T-helper 2 cell (primary cell): ENCODE data around the gene PDZK1IP1.
"Not testable (repeated sequence)": the region's sequence is repeated elsewhere in the genome, so short reads cannot be mapped to it uniquely, and the experiment has no call there.

Source experiments
- DNase-seq, 5 experiments: peaks; one replicate each; pipeline versions ENCODE4 v3.0.0 to v3.0.0-alpha.2; 2012 to 2022

Gene PDZK1IP1

GRCh38 chr1:47180603-47181094 lies 9.2 kb downstream of the PDZK1IP1 start:
- no peak for DNase-seq

- no peak for DNase-seq
Measured at GRCh38 chr1:47179988-47180563, 9.8 kb downstream of the PDZK1IP1 start.

- peak; percentile 30 to 87 (median 53) for DNase-seq
Measured at GRCh38 chr1:47179017-47179987, 10.5 kb downstream of the PDZK1IP1 start.

- DNase-seq = no peak
Measured at GRCh38 chr1:47178654-47179016, 11.2 kb downstream of the PDZK1IP1 start.

- no peak for DNase-seq
Measured at GRCh38 chr1:47178020-47178419, 11.8 kb downstream of the PDZK1IP1 start.

- peak in 2 of 5 experiments; percentile 20 to 45 for DNase-seq
Measured at GRCh38 chr1:47175227-47175934, 14.5 kb downstream of the PDZK1IP1 start.

GRCh38 chr1:47174656-47175020 lies 15.2 kb downstream of the PDZK1IP1 start:
- no peak for DNase-seq

GRCh38 chr1:47172782-47173181 lies 17.1 kb downstream of the PDZK1IP1 start:
- DNase-seq = no peak

- DNase-seq = no peak
Measured at GRCh38 chr1:47164552-47164951, 25.3 kb downstream of the PDZK1IP1 start.

GRCh38 chr1:47161298-47162040 lies 28.4 kb downstream of the PDZK1IP1 start:
- DNase-seq = no peak

GRCh38 chr1:47160716-47161115 lies 29.1 kb downstream of the PDZK1IP1 start:
- DNase-seq = no peak

GRCh38 chr1:47157957-47158356 lies 31.9 kb downstream of the PDZK1IP1 start:
- DNase-seq = not testable (repeated sequence)

GRCh38 chr1:47156457-47156856 lies 33.4 kb downstream of the PDZK1IP1 start:
- DNase-seq = not testable (repeated sequence)

GRCh38 chr1:47149162-47149561 lies 40.7 kb downstream of the PDZK1IP1 start:
- DNase-seq = not testable (repeated sequence)

GRCh38 chr1:47147047-47147785 lies 42.6 kb downstream of the PDZK1IP1 start:
- no peak for DNase-seq

- DNase-seq = not testable (repeated sequence)
Measured at GRCh38 chr1:47146495-47146894, 43.3 kb downstream of the PDZK1IP1 start.

GRCh38 chr1:47143654-47144053 lies 46.2 kb downstream of the PDZK1IP1 start:
- DNase-seq = not testable (repeated sequence)

- not testable (repeated sequence) for DNase-seq
Measured at GRCh38 chr1:47140358-47140757, 49.5 kb downstream of the PDZK1IP1 start.

GRCh38 chr1:47137925-47138615 lies 51.8 kb downstream of the PDZK1IP1 start:
- no peak for DNase-seq

GRCh38 chr1:47137198-47137597 lies 52.6 kb downstream of the PDZK1IP1 start, which contains the start of gene CYP4A22:
CYP4A22 (plus strand) TSS chr1:47137441; CDS start chr1:47137486, 45 bp downstream.
- no peak for DNase-seq
